PC-9 (cell line): ENCODE measurements around the gene RAB11FIP5. TPM values are rescaled to one million over a fixed set of nuclear protein-coding genes. Genes with fewer than 3 reads are reported as not detected.

Experiments
- BruUV-seq: library from RNA; stranded (reverse); fragments of 400-500 nt; replicated peaks from 2 replicates; lab custom pipeline; 2021; lab: Mats Ljungman, UMichigan
- CTCF ChIA-PET: fragments of 300-600 bp; sonication (Branson Sonifier 250); formaldehyde crosslinking; loops from one replicate; lab custom pipeline; 2022; ENCODE audit warnings: antibody characterized with exemption; lab: Charles Lee
- POLR2A ChIA-PET: fragments of 300-600 bp; sonication (Branson Sonifier 250); formaldehyde crosslinking; loops from one replicate; lab custom pipeline; 2022; ENCODE audit warnings: antibody characterized with exemption; ENCODE audit not compliant: unreplicated experiment; lab: Charles Lee
- DNase-seq, 2 experiments: peaks; one replicate each; pipeline versions ENCODE4 v3.0.0 to v3.0.0-alpha.2; 2015 to 2022; ENCODE audit warnings: mixed read lengths in 1 of 2
- H2AFZ ChIP-seq: fragments of 200-600 bp; sonication (generic); 2 replicates; pipeline ENCODE4 v1.8.1; 2017; ENCODE audit warnings: antibody characterized with exemption
- H3F3A ChIP-seq: fragments of 200-600 bp; sonication (generic); 2 replicates; pipeline ENCODE4 v1.8.1; 2017; ENCODE audit warnings: antibody characterized with exemption, mild to moderate bottlenecking, low read depth; ENCODE audit not compliant: insufficient read depth
- H3K27ac ChIP-seq: fragments of 200-600 bp; sonication (generic); 2 replicates; pipeline ENCODE4 v1.6.1; 2016; ENCODE audit warnings: mixed run types
- H3K27me3 ChIP-seq: fragments of 200-600 bp; sonication (generic); 2 replicates; pipeline ENCODE4 v1.6.1; 2016; ENCODE audit warnings: low read depth, mixed run types; ENCODE audit not compliant: insufficient read depth
- H3K36me3 ChIP-seq: fragments of 200-600 bp; sonication (generic); 2 replicates; pipeline ENCODE4 v1.6.1; 2016; ENCODE audit warnings: low read depth, mixed run types
- H3K4me1 ChIP-seq: fragments of 200-600 bp; sonication (generic); replicated peaks from 2 replicates; pipeline ENCODE4 v1.6.1; 2016; ENCODE audit warnings: mixed run types; ENCODE audit not compliant: insufficient read depth
- H3K4me2 ChIP-seq: fragments of 200-600 bp; sonication (generic); 2 replicates; pipeline ENCODE4 v1.6.1; 2017; ENCODE audit warnings: mixed run types
- H3K4me3 ChIP-seq: fragments of 200-600 bp; sonication (generic); 2 replicates; pipeline ENCODE4 v1.6.1; 2016; ENCODE audit warnings: mixed run types
- H3K79me2 ChIP-seq: fragments of 200-600 bp; sonication (generic); 2 replicates; pipeline ENCODE4 v1.6.1; 2017; ENCODE audit warnings: low read depth, mixed run types
- H3K9me2 ChIP-seq: fragments of 200-600 bp; sonication (generic); 2 replicates; pipeline ENCODE4 v1.8.1; 2017; ENCODE audit warnings: mild to moderate bottlenecking; ENCODE audit not compliant: insufficient read depth
- H3K9me3 ChIP-seq: fragments of 200-600 bp; sonication (generic); 2 replicates; pipeline ENCODE4 v1.8.1; 2016; ENCODE audit warnings: low read depth; ENCODE audit not compliant: insufficient read depth
- H4K20me1 ChIP-seq: fragments of 200-600 bp; sonication (generic); 2 replicates; pipeline ENCODE4 v1.8.1; 2017; ENCODE audit not compliant: insufficient read depth
- EZH2 ChIP-seq: fragments of 200-600 bp; sonication (generic); IDR thresholded peaks from 2 replicates; pipeline ENCODE4 v1.8.0; 2017; ENCODE audit warnings: antibody characterized with exemption, low read depth
- intact Hi-C: fragments of 100-400 bp; cut with micrococcal nuclease; formaldehyde crosslinking; loops from one replicate; pipeline ENCODE4 v1.10.0; 2022; ENCODE audit not compliant: unreplicated experiment
- total RNA-seq: library from RNA; stranded (reverse); gene quantifications from 2 replicates; pipeline ENCODE4 v1.2.3, GENCODE V29; 2021
- TF ChIP-seq, protein P1 (sequence below): fragments of 200-600 bp; sonication (generic); conservative IDR thresholded peaks from 2 replicates; pipeline ENCODE4 v1.6.1; 2017; ENCODE audit warnings: mixed run types, antibody characterized with exemption, mild to moderate bottlenecking, moderate library complexity

RAB11FIP5 gene
- total RNA-seq, 1 experiment from 2014 or later = 25.0 TPM

DNA sequence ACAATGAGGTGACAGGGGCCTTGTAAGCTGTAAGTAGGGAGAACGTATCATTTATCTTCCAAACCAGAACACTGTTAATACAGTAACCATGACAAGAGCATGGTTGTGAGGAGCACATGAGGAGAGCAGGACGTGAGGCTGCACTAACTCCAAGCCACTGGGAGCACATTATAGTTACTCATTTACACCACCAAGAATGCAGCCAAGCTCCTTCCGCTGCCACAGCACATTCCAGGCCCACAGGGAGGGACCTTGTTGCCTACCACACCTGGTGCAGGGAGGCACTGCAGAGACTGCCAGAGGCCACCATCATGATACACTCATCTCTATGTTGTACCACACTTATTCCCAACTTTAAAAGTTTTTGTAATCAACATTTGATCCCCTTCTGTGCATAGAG is 27.8 kb downstream of the RAB11FIP5 start:
- H3K9me3 ChIP-seq = no peaks in the 10 kb centered on the region
- BruUV-seq = no TSS peak
- peaks cover 14% of the 10 kb centered on the region for H4K20me1 ChIP-seq
- intact Hi-C loops = loop anchor here (1.0 to 5.0 kb wide), 4 partner anchors 71 to 128 kb away; no protein-coding TSS in a partner anchor
- TF ChIP-seq, protein P1, sequence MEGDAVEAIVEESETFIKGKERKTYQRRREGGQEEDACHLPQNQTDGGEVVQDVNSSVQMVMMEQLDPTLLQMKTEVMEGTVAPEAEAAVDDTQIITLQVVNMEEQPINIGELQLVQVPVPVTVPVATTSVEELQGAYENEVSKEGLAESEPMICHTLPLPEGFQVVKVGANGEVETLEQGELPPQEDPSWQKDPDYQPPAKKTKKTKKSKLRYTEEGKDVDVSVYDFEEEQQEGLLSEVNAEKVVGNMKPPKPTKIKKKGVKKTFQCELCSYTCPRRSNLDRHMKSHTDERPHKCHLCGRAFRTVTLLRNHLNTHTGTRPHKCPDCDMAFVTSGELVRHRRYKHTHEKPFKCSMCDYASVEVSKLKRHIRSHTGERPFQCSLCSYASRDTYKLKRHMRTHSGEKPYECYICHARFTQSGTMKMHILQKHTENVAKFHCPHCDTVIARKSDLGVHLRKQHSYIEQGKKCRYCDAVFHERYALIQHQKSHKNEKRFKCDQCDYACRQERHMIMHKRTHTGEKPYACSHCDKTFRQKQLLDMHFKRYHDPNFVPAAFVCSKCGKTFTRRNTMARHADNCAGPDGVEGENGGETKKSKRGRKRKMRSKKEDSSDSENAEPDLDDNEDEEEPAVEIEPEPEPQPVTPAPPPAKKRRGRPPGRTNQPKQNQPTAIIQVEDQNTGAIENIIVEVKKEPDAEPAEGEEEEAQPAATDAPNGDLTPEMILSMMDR = no peak
- TF ChIP-seq EZH2 = no peak
- no peak overlapping the region for H2AFZ ChIP-seq
- H3K36me3 ChIP-seq = no peaks in the 10 kb centered on the region
- no peak for DNase-seq
- H3K27ac ChIP-seq = no peak overlapping the region
- no peaks in the 10 kb centered on the region; the same call in 1 of the 2 replicates for H3F3A ChIP-seq
- H3K79me2 ChIP-seq = peaks cover 11% of the 10 kb centered on the region; the same call in 1 of the 2 replicates
- no peaks in the 10 kb centered on the region for H3K9me2 ChIP-seq
- no peaks in the 10 kb centered on the region for H3K27me3 ChIP-seq
- CTCF ChIA-PET = interaction anchor here (0.6 to 1.3 kb wide), 2 partner anchors 72 to 76 kb away, joined by 3 to 4 read pairs; no protein-coding TSS in a partner anchor
- no peak overlapping the region for H3K4me3 ChIP-seq
- peaks cover 3% of the 10 kb centered on the region for H3K4me1 ChIP-seq
- POLR2A ChIA-PET = interaction anchor here (0.7 kb wide), 1 partner anchor 208 kb away, joined by 3 read pairs; no protein-coding TSS in a partner anchor
- H3K4me2 ChIP-seq = no peak overlapping the region

DNA sequence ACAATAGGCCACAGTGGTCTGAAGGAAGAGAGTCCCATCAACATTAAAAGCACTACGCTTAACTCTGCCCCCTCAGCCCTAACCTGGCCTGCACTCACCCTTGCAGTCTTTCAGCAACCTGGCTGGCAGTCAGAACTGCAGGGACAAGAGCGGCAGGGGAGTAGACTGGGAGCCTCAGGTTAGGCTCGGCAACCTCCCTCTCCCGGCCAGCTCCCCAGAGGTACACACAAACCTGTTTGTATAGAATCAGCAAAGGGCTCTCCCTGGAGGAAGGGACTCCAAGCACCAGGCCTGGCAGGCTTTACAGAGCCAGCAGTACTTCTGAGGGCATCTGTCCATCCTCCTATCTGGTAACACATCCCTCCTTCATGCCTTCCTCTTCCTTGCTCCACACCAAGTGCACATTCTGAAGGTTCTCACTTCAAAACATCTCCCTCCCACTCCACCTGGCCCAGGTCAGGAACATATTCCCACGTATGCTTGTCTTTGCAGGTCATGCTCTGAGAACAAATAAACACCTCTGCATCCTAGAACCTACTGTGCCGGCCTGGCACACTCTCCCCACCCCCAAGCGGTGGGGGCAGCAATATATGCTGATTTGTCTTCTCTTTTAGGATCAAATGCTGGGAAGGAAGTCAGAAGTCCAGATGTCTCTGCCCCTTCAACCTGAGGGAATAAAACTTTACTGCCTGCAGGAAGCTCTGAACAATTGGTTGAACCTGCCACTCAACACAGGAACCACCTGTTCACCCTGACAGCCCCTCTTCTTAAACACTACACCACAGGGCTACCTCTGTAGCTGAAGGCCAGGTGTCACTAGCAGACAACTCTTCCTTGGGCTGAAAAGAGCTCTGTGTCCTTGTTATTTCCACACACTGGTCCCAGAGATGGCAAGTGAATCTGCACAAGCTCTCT is 28.6 kb downstream of the RAB11FIP5 start:
- CTCF ChIA-PET = interaction anchor here (1.3 kb wide), 1 partner anchor 73 kb away, joined by 4 read pairs; no protein-coding TSS in a partner anchor
- DNase-seq = no peak
- no peak overlapping the region for H3K4me3 ChIP-seq
- H3K79me2 ChIP-seq = 0 out of 2 replicates have a peak, but pooled peaks cover 10% of the 10 kb centered on the region
- no peak overlapping the region for H3K27ac ChIP-seq
- no peak for TF ChIP-seq EZH2
- TF ChIP-seq, protein P1 = no peak
- BruUV-seq = no TSS peak
- no peaks in the 10 kb centered on the region for H3K4me1 ChIP-seq
- H3K36me3 ChIP-seq = no peaks in the 10 kb centered on the region
- no peaks in the 10 kb centered on the region for H3F3A ChIP-seq
- H3K9me2 ChIP-seq = no peaks in the 10 kb centered on the region
- POLR2A ChIA-PET = interaction anchor here (0.7 kb wide), 1 partner anchor 208 kb away, joined by 3 read pairs; no protein-coding TSS in a partner anchor
- no peak overlapping the region for H2AFZ ChIP-seq
- H3K9me3 ChIP-seq = no peaks in the 10 kb centered on the region
- intact Hi-C loops = loop anchor here (2.0 kb wide), 1 partner anchor 129 kb away; no protein-coding TSS in a partner anchor
- no peaks in the 10 kb centered on the region for H3K27me3 ChIP-seq
- H3K4me2 ChIP-seq = no peak overlapping the region
- peaks cover 13% of the 10 kb centered on the region for H4K20me1 ChIP-seq

DNA sequence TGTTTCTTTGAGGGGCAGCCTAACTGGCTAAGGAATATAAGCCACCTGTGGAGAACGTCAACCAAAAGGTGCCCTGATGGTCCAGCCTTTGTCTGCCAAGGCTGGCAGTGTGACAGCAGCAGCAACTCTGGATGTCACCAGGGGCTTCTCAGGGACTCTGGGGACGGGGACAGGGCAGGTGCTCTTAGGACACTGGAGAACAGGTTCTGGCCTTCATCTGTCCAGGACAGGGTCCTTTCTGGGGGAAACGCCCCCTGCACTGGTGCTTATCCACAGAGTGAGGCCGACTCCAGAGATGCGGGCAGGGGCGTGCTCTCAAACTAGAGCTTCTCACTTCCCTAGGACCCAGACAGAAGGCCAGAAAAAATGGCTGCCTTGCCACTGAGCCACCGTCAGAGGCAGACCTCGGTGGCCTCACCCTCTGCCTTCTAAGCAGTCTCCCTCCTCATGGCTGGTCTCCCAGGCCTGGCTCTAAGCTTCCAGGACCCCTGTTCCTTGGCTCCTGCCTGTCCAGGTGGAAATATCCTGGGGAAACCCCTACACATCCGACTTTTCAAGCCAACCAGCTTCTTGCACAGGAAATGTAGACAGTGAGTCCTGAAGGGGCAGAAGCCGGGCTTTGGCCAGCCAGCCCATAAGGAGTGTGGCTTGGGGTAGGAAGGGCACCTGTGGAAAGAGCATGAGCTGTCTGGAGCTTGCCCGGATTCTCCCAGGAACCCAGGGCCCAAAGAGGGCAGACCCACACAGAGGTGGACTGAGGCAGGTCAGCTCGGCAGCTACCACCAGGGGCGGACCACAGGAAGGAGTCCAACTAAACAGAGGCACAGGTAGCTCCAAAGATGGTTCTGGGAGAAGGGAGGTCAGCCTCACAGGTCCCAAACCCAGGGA is 30.0 kb downstream of the RAB11FIP5 start:
- H3K79me2 ChIP-seq = 0 out of 2 replicates have a peak, but pooled peaks cover 10% of the 10 kb centered on the region
- no peaks in the 10 kb centered on the region for H3K27me3 ChIP-seq
- intact Hi-C loops = no loop called here

More for the DNA sequence above, 30.0 kb downstream of the RAB11FIP5 start:
- Histone ChIP-seq H4K20me1 (peaks cover 13% of the 10 kb centered on the region), H3K9me2 (no peaks in the 10 kb centered on the region), H3K4me1 (no peaks in the 10 kb centered on the region), H2AFZ (no peak overlapping the region), H3K27ac (no peak overlapping the region), H3K36me3 (no peaks in the 10 kb centered on the region), H3K4me2 (no peak overlapping the region), H3K4me3 (no peak overlapping the region), H3K9me3 (no peaks in the 10 kb centered on the region), H3F3A (no peaks in the 10 kb centered on the region)
- TF ChIP-seq, protein P1 = no peak
- TF ChIP-seq EZH2 = no peak
- no TSS peak for BruUV-seq
- ChIA-PET POLR2A (no interaction called here), CTCF (no interaction called here)
- no peak for DNase-seq
